Heart left ventricle (tissue), 16 donors: ENCODE measurements around the gene KCNK7. TPM values are rescaled to one million over a fixed set of nuclear protein-coding genes. Genes with fewer than 3 reads are reported as not detected.

Experiments
- ATAC-seq, 4 donors: fragments of 200-7000 bp; cut with Tn5 transposase; one replicate each; pipeline ENCODE4 v1.9.1; 2020 to 2022; ENCODE audit warnings: moderate library complexity in 4 of 4, mild to moderate bottlenecking in 3 of 4, moderate number of reproducible peaks in 1 of 4
- DNase-seq, 5 donors: peaks; one replicate each; pipeline ENCODE4 v3.0.0-alpha.2; 2020
- H3K27ac ChIP-seq, 12 donors: fragments of 200-600 bp; sonication (generic) in 4 of 12; one replicate each; pipeline versions ENCODE4 v1.5.0 to v1.8.0; 2016 to 2022; ENCODE audit warnings: mild to moderate bottlenecking in 2 of 12
- H3K27me3 ChIP-seq, 9 donors: fragments of 200-600 bp; sonication (generic) in 2 of 9; one replicate each; pipeline versions ENCODE4 v1.5.1 to v1.8.0; 2016 to 2022; ENCODE audit warnings: mild to moderate bottlenecking in 3 of 9
- H3K36me3 ChIP-seq, 9 donors: fragments of 200-600 bp; sonication (generic) in 2 of 9; one replicate each; pipeline versions ENCODE4 v1.5.0 to v1.8.0; 2018 to 2022; ENCODE audit warnings: mild to moderate bottlenecking in 2 of 9
- H3K4me1 ChIP-seq, 12 donors: fragments of 200-600 bp; sonication (generic) in 4 of 12; one replicate each; pipeline versions ENCODE4 v1.5.0 to v1.8.0; 2016 to 2022; ENCODE audit warnings: mild to moderate bottlenecking in 3 of 12
- H3K4me3 ChIP-seq, 12 donors: fragments of 200-600 bp; sonication (generic) in 4 of 12; one replicate each; pipeline versions ENCODE4 v1.5.0 to v1.8.0; 2017 to 2022; ENCODE audit warnings: mild to moderate bottlenecking in 9 of 12, moderate library complexity in 4 of 12
- H3K9me3 ChIP-seq, 12 donors: fragments of 200-600 bp; sonication (generic) in 4 of 12; one replicate each; pipeline versions ENCODE4 v1.5.0 to v1.8.0; 2016 to 2022; ENCODE audit warnings: mild to moderate bottlenecking in 1 of 12
- CTCF ChIP-seq, 12 donors: fragments of 200-600 bp; sonication (generic) in 4 of 12; IDR thresholded peaks; one replicate each; pipeline versions ENCODE4 v1.5.0 to v1.8.0; 2018 to 2022; ENCODE audit warnings: antibody characterized with exemption in 12 of 12, mild to moderate bottlenecking in 5 of 12
- POLR2A ChIP-seq, 2 donors: fragments of 450-650 bp; IDR thresholded peaks; one replicate each; pipeline ENCODE4 v1.6.1; 2017; ENCODE audit warnings: antibody characterized with exemption in 2 of 2, mild to moderate bottlenecking in 2 of 2, moderate library complexity in 2 of 2
- WGBS, 4 donors: extraction: QIAGEN DNeasy Blood & Tissue Kit in 2 of 4; methylation state at CpG; one replicate each; pipeline versions ENCODE4 v1.1.5 to v1.1.7; 2013 to 2018; 5-methylcytosine and 5-hydroxymethylcytosine counted together
- intact Hi-C, 10 donors: fragments of 100-400 bp; cut with DNase I; formaldehyde crosslinking; loops; one replicate each; pipeline versions ENCODE4 v1.11.1 to v1.14.2; 2022
- polyA plus RNA-seq, 2 donors: library from polyadenylated mRNA; stranded (reverse); fragments of 200-250 nt; gene quantifications; one replicate each; pipeline ENCODE4 v1.2.3, GENCODE V29; 2013
- total RNA-seq, 9 donors: library from RNA; depleted of rRNA in 2 of 9; stranded (reverse); fragments of >200 nt in 2 of 9; fragmentation: NEBNext Ultra II Directional in 3 of 9; extraction: Animal tissue kit (Norgen Biotek cat#: 25700) in 3 of 9; gene quantifications; one replicate each; pipeline versions ENCODE4 v1.1.0 to v1.2.4, GENCODE V29; 2016 to 2023
- donor health status: ischemic (EF 13 %, LVEDD 7.1; RV severe dilation, severe dysfunction).
- donor health status: healthy with polysubstance abuse.
- donor health status: DM: no; HTN: yes; CAD: no.
- donor health status: DM: no; HTN: no; CAD: no.
- donor health status: ischemic (EF 25% LVEDD 6.9; RV normal size, moderate dysfunction).
- donor health status: ischemic (EF 25% LVEDD 5.7; RV mildly dilated, moderate dysfunction).
- donor health status: healthy.
- donor health status: DM: yes; HTN: yes; CAD: no.
- donor health status: ischemic (EF 35%, LVEDD 5.7; RV mildly dilated, moderate dysfunction).
- donor health status: nonischemic (EF 11% LVEDD 7.7; RV severe dilation, severe dysfunction).
- donor health status: DM: yes; HTN: yes; CAD: no.
- donor health status: PGD.
- donor health status: ischemic (EF 29% LVEDD 5.4; RV normal size, mild dysfunction).
- donor health status: nonischemic (EF 23%, LVEDD 6.1; RV moderate dilation, normal function).

The KCNK7 gene
- total and polyA plus RNA-seq, 11 donors = 0.18 to 1.6 (median 0.42) TPM; not detected in 2

GRCh38 chr11:65549096-65549495 lies 46.5 kb downstream of the KCNK7 start:
- no peaks in the 10 kb centered on the region for H3K27me3 ChIP-seq
- no peak overlapping the region for H3K4me3 ChIP-seq
- ATAC-seq (no peak), DNase-seq (no peak)
- intact Hi-C loops = loop anchor here in 2 of 10 donors (10.0 kb wide), 2 partner anchors 46 to 446 kb away; partner anchors contain the start of gene KCNK7 (in 1 of the 2)
- TF ChIP-seq CTCF (IDR thresholded peaks at IDR 0.05) = no peak
- TF ChIP-seq POLR2A (IDR thresholded peaks at IDR 0.05) = no peak
- no peak overlapping the region for H3K27ac ChIP-seq
- peaks cover 0 to 40% (median 2%) of the 10 kb centered on the region in 12 donors for H3K4me1 ChIP-seq
- no peaks in the 10 kb centered on the region for H3K9me3 ChIP-seq
- H3K36me3 ChIP-seq = peaks cover 0 to 87% (median 66%) of the 10 kb centered on the region in 9 donors
- WGBS, 4 donors = 91 to 96% (median 92%) methylated on average over 3 of the region's 3 CpGs

GRCh38 chr11:65548395-65548794 lies 47.2 kb downstream of the KCNK7 start:
- no peak for DNase-seq
- 91 to 95% (median 94%) methylated on average over 3 of the region's 3 CpGs for WGBS, 4 donors
- no peaks in the 10 kb centered on the region for H3K27me3 ChIP-seq
- peaks cover 0 to 35% (median 2%) of the 10 kb centered on the region in 12 donors for H3K4me1 ChIP-seq
- TF ChIP-seq CTCF (IDR thresholded peaks at IDR 0.05) (no peak), POLR2A (IDR thresholded peaks at IDR 0.05) (no peak)
- intact Hi-C loops = loop anchor here in 2 of 10 donors (10.0 kb wide), 2 partner anchors 46 to 446 kb away; partner anchors contain the start of gene KCNK7 (in 1 of the 2)
- peaks cover 0 to 87% (median 66%) of the 10 kb centered on the region in 9 donors for H3K36me3 ChIP-seq
- no peaks in the 10 kb centered on the region for H3K9me3 ChIP-seq
- H3K27ac ChIP-seq = no peak overlapping the region
- no peak for ATAC-seq
- H3K4me3 ChIP-seq = no peak overlapping the region

GRCh38 chr11:65547446-65548125 lies 48.0 kb downstream of the KCNK7 start:
- intact Hi-C loops = loop anchor here in 2 of 10 donors (10.0 kb wide), 2 partner anchors 47 to 447 kb away; partner anchors contain the start of gene KCNK7 (in 1 of the 2)
- H3K9me3 ChIP-seq = no peaks in the 10 kb centered on the region
- H3K4me1 ChIP-seq = peaks cover 0 to 27% (median 1%) of the 10 kb centered on the region in 12 donors
- 84 to 88% (median 86%) methylated on average over 49 to 52 of the region's 52 CpGs for WGBS, 4 donors
- TF ChIP-seq POLR2A (IDR thresholded peaks at IDR 0.05) = no peak
- H3K27me3 ChIP-seq = no peaks in the 10 kb centered on the region
- H3K27ac ChIP-seq = peak overlapping the region in 1 of 12 donors; percentile 55
- ATAC-seq (no peak), DNase-seq (no peak)
- H3K4me3 ChIP-seq = no peak overlapping the region
- H3K36me3 ChIP-seq = peaks cover 0 to 89% (median 67%) of the 10 kb centered on the region in 9 donors

GRCh38 chr11:65546217-65546958 lies 49.2 kb downstream of the KCNK7 start:
- 38 to 71% (median 64%) methylated on average over 24 to 64 of the region's 64 CpGs for WGBS, 4 donors
- H3K4me3 ChIP-seq = peak overlapping the region in 6 of 12 donors; percentile 7 to 54 (median 22)

More at GRCh38 chr11:65546217-65546958, 49.2 kb downstream of the KCNK7 start:
- H3K27ac ChIP-seq = peak overlapping the region in 2 of 12 donors; percentile 52 to 55
- peaks cover 0 to 26% (median 5%) of the 10 kb centered on the region in 12 donors for H3K4me1 ChIP-seq
- H3K36me3 ChIP-seq = peaks cover 0 to 80% (median 57%) of the 10 kb centered on the region in 9 donors
- intact Hi-C loops = loop anchor here in 2 of 10 donors (10.0 kb wide), 2 partner anchors 48 to 448 kb away; partner anchors contain the start of gene KCNK7 (in 1 of the 2)
- DNase-seq (peak; percentile 71 to 94 (median 78)), ATAC-seq (peak in 3 of 4 donors; percentile 72 to 79 (median 74))
- H3K27me3 ChIP-seq = no peaks in the 10 kb centered on the region
- TF ChIP-seq POLR2A (IDR thresholded peaks at IDR 0.05) = no peak
- TF ChIP-seq CTCF (IDR thresholded peaks at IDR 0.05) = no peak
- no peaks in the 10 kb centered on the region for H3K9me3 ChIP-seq
